ENCODE measurements around the gene DUSP16. TPM values are rescaled to one million over a fixed set of nuclear protein-coding genes. Genes with fewer than 3 reads are reported as not detected.

The DUSP16 gene
- total and polyA plus RNA-seq, 2 of the 8 experiments (the other 6 are each of a cell fraction or from before 2014, with no cell fraction given): 31.6 to 55.9 TPM

DNA sequence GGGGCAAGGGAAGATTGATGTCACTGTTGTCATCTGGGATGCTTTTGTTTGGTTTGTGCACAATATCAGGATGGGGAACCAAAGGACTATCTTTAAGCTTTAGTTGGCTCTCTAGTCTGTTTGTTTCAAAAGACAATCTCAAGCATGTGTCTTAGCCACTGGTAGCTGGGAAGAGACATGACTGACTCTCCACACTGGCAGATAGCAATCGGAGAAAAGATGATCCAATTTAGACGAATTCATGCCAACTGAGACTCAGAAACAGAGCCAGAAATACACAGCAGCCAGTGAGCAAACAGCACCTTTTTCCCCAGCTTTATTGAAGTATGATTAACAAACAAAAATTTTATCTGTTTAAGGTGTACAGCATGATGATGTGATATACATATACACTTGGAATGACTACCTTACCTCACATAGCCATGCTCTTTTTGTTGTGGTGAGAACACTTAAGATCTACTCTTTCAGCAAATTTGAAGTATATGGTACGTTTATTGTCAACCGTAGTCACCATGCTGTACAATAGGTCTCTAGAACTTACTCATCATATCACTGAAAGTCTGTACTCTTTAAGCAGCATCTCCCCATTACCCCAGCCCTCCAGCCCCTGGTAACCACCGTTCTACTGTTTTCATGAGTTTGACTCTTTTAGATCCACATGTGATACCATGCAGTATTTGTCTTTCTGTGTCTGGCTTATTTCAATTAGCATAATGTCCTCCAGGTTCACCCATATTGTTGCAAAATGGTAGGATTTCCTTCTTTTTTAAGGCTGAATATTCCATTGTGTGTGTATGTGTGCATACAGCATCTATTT, 50.6 kb downstream of the DUSP16 start:
- Histone ChIP-seq H2BK120ac (replicated peaks; ENCODE audit: low read depth, low read length) (no peak overlapping the region), H3K27ac (ENCODE audit: low read depth, low read length) (no peak overlapping the region), H3K14ac (ENCODE audit: insufficient read length) (no peak overlapping the region), H3K4me3 (ENCODE audit: extremely low read depth in 1 of 4, insufficient read depth in 2 of 4, low read depth in 3 of 4, low read length in 4 of 4) (no peak overlapping the region), H4K8ac (ENCODE audit: extremely low read depth, insufficient read depth, low read length) (no peak overlapping the region), H3K79me2 (ENCODE audit: control insufficient read depth in 1 of 2, insufficient read depth in 2 of 2, low read length in 2 of 2) (peaks cover 0 to 80% of the 10 kb centered on the region in 2 experiments; a peak in 3 of 4 replicates), H2BK5ac (ENCODE audit: low read depth, low read length) (no peak overlapping the region), H2BK15ac (ENCODE audit: low read length) (no peak overlapping the region), H2BK12ac (ENCODE audit: low read depth, low read length) (no peak overlapping the region), H3K79me1 (ENCODE audit: low read depth, low read length) (no peaks in the 10 kb centered on the region; the same call in 1 of the 2 replicates), H2BK20ac (ENCODE audit: low read length) (no peak overlapping the region), H2AFZ (ENCODE audit: low read length) (no peak overlapping the region), H4K20me1 (replicated peaks in 1 of 2; ENCODE audit: control insufficient read depth in 1 of 2, insufficient read depth in 2 of 2, low read length in 2 of 2) (peaks cover 5 to 6% of the 10 kb centered on the region in 2 experiments), H4K5ac (ENCODE audit: insufficient read length, low read depth, low read length) (no peak overlapping the region), H3K56ac (replicated peaks; ENCODE audit: insufficient read length, low read depth, low read length) (no peak overlapping the region), H4K91ac (replicated peaks; ENCODE audit: insufficient read length, low read length) (no peak overlapping the region), H3K36me3 (ENCODE audit: control insufficient read depth in 2 of 4, insufficient read depth in 4 of 4, low read length in 3 of 4) (peaks cover 0 to 14% (median 5%) of the 10 kb centered on the region in 4 experiments; a peak in 4 of 8 replicates), H3K9ac (replicated peaks in 1 of 4; ENCODE audit: extremely low read depth in 1 of 4, low read depth in 3 of 4, low read length in 3 of 4) (no peak overlapping the region), H3K27me3 (replicated peaks in 1 of 4; ENCODE audit: control insufficient read depth in 3 of 4, extremely low read depth in 1 of 4, insufficient read depth in 3 of 4, low read length in 3 of 4) (no peaks in the 10 kb centered on the region), H3K4ac (replicated peaks; ENCODE audit: insufficient read length, low read depth, low read length) (no peak overlapping the region), H3K23ac (ENCODE audit: insufficient read length) (no peak overlapping the region), H2AK5ac (ENCODE audit: low read depth, low read length) (no peak overlapping the region), H3K18ac (ENCODE audit: extremely low read depth, low read length) (no peak overlapping the region), H3K4me1 (replicated peaks in 1 of 4; ENCODE audit: control insufficient read depth in 3 of 4, insufficient read depth in 4 of 4, low read length in 3 of 4) (peaks cover 0 to 6% (median 2%) of the 10 kb centered on the region in 4 experiments; a peak in 2 of 7 replicates), H3K9me3 (ENCODE audit: insufficient read depth in 2 of 2, low read depth in 1 of 2, low read length in 1 of 2) (no peaks in the 10 kb centered on the region), H3K4me2 (ENCODE audit: insufficient read depth in 1 of 2, low read depth in 2 of 2, low read length in 2 of 2) (no peak overlapping the region), H3K23me2 (ENCODE audit: low read depth, low read length) (no peaks in the 10 kb centered on the region)
- FAIRE-seq (no peak), DNase-seq (ENCODE audit: low read depth in 1 of 2, low spot score in 2 of 2) (no peak)
- ChIA-PET CTCF (ENCODE audit: partially characterized antibody) (interaction anchor here (1.1 to 1.2 kb wide), 2 partner anchors 9 to 135 kb away, joined by 3 read pairs; no protein-coding TSS in a partner anchor), POLR2A (ENCODE audit: partially characterized antibody) (interaction anchor here (2.4 kb wide), 1 partner anchor 9 kb away, joined by 16 read pairs; no protein-coding TSS in a partner anchor)
- WGBS, 2 experiments (ENCODE audit: extremely low coverage in 1 of 2, insufficient coverage in 1 of 2, insufficient read length in 1 of 2, insufficient replicate concordance in 2 of 2, low coverage in 1 of 2, low lambda C conversion rate in 2 of 2, missing lambda C conversion rate in 1 of 2): 94% methylated on average over 5 of the region's 5 CpGs; no CpG with 5 or more reads in 1 of the 2 experiments
- TF ChIP-seq POLR2AphosphoS5 (IDR thresholded peaks at IDR 0.05; ENCODE audit: low read depth, low read length): no peak
